Ascending aorta (tissue), 2 donors: ENCODE results near the gene CCR4. TPM values are rescaled to one million over a fixed set of nuclear protein-coding genes. Genes with fewer than 3 reads are reported as not detected.

Experiments used
- DNase-seq, 2 donors: peaks; one replicate each; pipeline ENCODE4 v3.0.0-alpha.2; 2019; ENCODE audit warnings: low spot score in 2 of 2
- H3K27ac ChIP-seq, 2 donors: fragments of 200-600 bp; sonication (generic); one replicate each; pipeline ENCODE4 v1.5.1; 2016 to 2017; ENCODE audit warnings: mild to moderate bottlenecking in 1 of 2
- H3K27me3 ChIP-seq: fragments of 200-600 bp; sonication (generic); one replicate; pipeline ENCODE4 v1.5.1; 2017
- H3K36me3 ChIP-seq, 2 donors: fragments of 200-600 bp; sonication (generic); one replicate each; pipeline ENCODE4 v1.5.1; 2016
- H3K4me1 ChIP-seq, 2 donors: fragments of 200-600 bp; sonication (generic); one replicate each; pipeline ENCODE4 v1.5.1; 2016 to 2017; ENCODE audit warnings: mild to moderate bottlenecking in 1 of 2
- H3K4me3 ChIP-seq, 2 donors: fragments of 200-600 bp; sonication (generic); one replicate each; pipeline ENCODE4 v1.5.1; 2016 to 2017; ENCODE audit warnings: mild to moderate bottlenecking in 1 of 2
- H3K9me3 ChIP-seq, 2 donors: fragments of 200-600 bp; sonication (generic); one replicate each; pipeline ENCODE4 v1.5.1; 2016
- intact Hi-C: fragments of 100-400 bp; cut with DNase I; formaldehyde crosslinking; loops from one replicate; pipeline ENCODE4 v1.15.1; 2023
- total RNA-seq: library from RNA; depleted of rRNA; stranded (reverse); fragments of >200 nt; gene quantifications from one replicate; pipeline ENCODE4 v1.1.0, GENCODE V29; 2016
- TF ChIP-seq, protein P1 (sequence below), 3 experiments: fragments of 200-600 bp in 2 of 3; fragments of 450-650 bp in 1 of 3; sonication (generic) in 2 of 3; IDR thresholded peaks; one replicate each; pipeline ENCODE4 v1.5.1; 2016 to 2019; ENCODE audit warnings: antibody characterized with exemption in 3 of 3, mild to moderate bottlenecking in 1 of 3, moderate library complexity in 1 of 3

Gene CCR4
- total RNA-seq, 1 donor from 2014 or later: 3.1 TPM

DNA sequence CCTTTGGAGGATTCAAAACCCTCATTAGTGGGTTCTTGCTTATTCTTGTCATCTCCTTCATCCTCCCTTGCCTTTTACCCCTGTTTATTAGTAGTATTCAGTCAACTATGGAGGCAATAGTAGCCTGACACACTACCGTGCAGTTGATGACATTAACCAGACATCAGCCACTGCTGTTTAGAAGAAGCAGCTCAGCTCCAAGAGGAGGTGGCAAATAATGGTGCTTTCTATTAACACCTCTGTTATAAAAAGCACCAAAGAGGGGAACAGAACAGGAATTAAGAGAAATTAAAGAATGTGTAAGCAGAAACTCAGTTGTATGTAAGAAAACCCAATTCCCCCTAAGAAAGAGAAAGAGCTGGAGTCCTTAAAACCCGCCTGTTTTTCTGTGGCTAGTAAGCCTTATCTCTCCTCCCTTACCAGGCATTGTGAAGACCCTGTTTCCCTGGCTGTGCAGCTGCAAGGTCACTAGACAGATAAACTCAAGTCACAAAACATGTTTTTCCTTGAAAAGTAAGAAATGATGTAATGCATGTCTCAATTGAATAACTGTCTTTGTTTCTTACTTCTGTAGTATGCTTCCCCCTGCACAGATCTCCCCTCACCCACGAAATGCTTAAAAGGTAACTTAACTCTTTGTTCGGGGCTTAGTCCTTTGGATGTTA, 21.2 kb downstream of the CCR4 start:
- no peaks in the 10 kb centered on the region for H3K4me1 ChIP-seq
- no peaks in the 10 kb centered on the region for H3K9me3 ChIP-seq
- H3K27me3 ChIP-seq: no peaks in the 10 kb centered on the region
- TF ChIP-seq, protein P1, sequence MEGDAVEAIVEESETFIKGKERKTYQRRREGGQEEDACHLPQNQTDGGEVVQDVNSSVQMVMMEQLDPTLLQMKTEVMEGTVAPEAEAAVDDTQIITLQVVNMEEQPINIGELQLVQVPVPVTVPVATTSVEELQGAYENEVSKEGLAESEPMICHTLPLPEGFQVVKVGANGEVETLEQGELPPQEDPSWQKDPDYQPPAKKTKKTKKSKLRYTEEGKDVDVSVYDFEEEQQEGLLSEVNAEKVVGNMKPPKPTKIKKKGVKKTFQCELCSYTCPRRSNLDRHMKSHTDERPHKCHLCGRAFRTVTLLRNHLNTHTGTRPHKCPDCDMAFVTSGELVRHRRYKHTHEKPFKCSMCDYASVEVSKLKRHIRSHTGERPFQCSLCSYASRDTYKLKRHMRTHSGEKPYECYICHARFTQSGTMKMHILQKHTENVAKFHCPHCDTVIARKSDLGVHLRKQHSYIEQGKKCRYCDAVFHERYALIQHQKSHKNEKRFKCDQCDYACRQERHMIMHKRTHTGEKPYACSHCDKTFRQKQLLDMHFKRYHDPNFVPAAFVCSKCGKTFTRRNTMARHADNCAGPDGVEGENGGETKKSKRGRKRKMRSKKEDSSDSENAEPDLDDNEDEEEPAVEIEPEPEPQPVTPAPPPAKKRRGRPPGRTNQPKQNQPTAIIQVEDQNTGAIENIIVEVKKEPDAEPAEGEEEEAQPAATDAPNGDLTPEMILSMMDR (IDR thresholded peaks at IDR 0.05): no peak
- DNase-seq: no peak
- no peak overlapping the region for H3K27ac ChIP-seq
- H3K36me3 ChIP-seq: no peaks in the 10 kb centered on the region
- H3K4me3 ChIP-seq: no peak overlapping the region
- intact Hi-C loops: no loop called here

DNA sequence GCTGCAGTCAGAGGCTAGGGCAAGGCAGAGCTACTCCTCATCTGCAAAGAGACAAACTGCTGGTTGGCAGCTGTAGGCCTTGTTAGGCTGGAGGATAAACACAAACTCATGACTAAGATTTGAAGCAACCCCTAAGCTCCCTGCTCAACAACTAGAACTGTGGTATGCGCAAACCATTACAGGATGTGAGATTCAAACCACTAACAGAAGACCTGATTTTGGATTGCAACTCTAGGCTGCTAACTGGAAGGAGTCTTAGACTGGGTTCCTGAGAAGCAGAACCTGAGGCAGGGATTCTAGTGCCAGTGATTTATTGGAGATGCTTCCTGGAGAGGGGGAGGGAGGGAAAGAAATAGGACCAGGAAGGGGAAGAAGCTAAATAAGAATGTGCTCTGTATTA, 22.5 kb downstream of the CCR4 start:
- Histone ChIP-seq H3K27me3 (no peaks in the 10 kb centered on the region), H3K4me1 (no peaks in the 10 kb centered on the region), H3K4me3 (no peak overlapping the region), H3K27ac (no peak overlapping the region), H3K9me3 (no peaks in the 10 kb centered on the region), H3K36me3 (no peaks in the 10 kb centered on the region)
- no peak for DNase-seq
- TF ChIP-seq, protein P1 (IDR thresholded peaks at IDR 0.05): no peak
- intact Hi-C loops: no loop called here

DNA sequence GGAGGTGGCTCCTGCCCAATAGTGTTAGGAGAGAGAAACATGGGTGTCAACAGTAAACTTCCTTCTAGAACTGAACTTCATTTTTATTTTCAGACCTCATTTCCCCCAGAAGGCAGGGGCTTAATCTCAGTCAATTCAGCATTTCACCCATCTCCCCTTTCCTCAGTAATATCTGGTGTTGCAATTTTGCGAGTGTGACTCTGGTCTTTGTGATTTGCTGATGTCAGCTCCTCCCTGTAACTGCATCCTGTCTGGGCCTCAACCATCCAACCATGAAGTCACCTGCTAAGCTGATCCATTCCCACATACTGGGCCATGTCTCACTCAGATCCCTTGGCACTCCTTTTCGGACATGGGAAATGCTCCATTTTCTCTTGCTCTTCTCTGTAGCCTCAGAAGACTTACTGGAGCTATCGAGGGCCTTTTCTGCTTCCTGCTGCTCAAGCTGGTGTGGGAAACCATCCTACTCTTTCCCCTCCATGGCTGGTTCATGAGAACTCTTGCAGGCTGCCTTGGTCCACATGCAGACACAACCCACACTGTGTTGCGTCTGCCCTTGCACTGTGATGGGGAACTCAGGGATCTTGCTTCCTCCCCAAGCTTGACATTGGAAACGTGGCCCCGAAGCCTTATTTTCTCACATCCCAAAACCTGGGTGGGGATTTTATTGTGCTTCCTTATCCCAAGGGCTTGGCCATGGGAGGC, 24.6 kb downstream of the CCR4 start:
- Histone ChIP-seq H3K27ac (no peak overlapping the region), H3K27me3 (no peaks in the 10 kb centered on the region), H3K4me3 (no peak overlapping the region), H3K4me1 (no peaks in the 10 kb centered on the region), H3K9me3 (no peaks in the 10 kb centered on the region), H3K36me3 (no peaks in the 10 kb centered on the region)
- no peak for DNase-seq
- intact Hi-C loops: no loop called here
- TF ChIP-seq, protein P1 (IDR thresholded peaks at IDR 0.05): no peak

DNA sequence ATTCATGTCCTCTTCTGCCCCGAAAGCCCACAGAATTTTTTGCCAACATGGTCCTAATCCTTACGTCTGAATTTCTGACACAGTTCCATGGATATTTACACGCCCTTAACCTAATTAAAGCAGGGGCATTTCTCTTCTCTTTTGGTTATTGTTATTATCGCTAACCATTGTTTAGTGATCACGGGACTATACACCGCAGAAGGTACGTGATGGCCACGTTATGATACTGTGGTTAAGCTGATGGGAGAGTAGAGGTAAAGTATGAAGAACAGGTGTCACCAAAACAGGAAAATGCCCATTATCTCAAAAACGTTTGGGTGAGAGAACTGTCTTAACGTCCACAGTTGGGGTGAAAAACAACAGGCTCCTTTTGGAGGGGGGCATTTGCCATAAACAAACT, 26.4 kb downstream of the CCR4 start:
- H3K4me1 ChIP-seq: no peaks in the 10 kb centered on the region
- H3K4me3 ChIP-seq: no peak overlapping the region

DNA sequence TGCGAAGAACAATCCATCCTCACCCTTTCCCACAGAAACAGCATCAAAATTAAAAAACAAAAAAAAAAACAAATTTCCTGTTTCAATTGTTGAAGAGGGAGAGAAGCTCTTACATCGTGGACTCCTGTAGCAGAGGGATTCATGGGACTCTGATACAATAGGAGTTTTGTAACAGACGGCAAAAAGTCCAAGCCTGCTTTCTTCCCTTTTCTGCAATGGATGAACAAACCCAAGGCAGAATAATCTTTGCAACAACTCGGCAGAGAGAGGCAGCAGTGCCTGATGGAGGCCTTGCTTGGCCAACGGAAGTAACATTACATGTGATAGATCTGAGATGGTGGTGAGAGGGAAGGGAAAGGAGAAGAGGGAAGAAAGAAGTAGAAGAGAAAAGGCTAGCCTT, 26.9 kb downstream of the CCR4 start:
- Histone ChIP-seq H3K4me3 (no peak overlapping the region), H3K4me1 (no peaks in the 10 kb centered on the region), H3K36me3 (no peaks in the 10 kb centered on the region), H3K9me3 (no peaks in the 10 kb centered on the region), H3K27me3 (no peaks in the 10 kb centered on the region), H3K27ac (no peak overlapping the region)
- intact Hi-C loops: no loop called here
- no peak for DNase-seq
- TF ChIP-seq, protein P1 (IDR thresholded peaks at IDR 0.05): no peak

More for the DNA sequence above, 26.4 kb downstream of the CCR4 start:
- TF ChIP-seq, protein P1 (IDR thresholded peaks at IDR 0.05): no peak
- no peaks in the 10 kb centered on the region for H3K27me3 ChIP-seq
- intact Hi-C loops: no loop called here
- no peaks in the 10 kb centered on the region for H3K9me3 ChIP-seq
- no peak for DNase-seq
- H3K27ac ChIP-seq: no peak overlapping the region
- no peaks in the 10 kb centered on the region for H3K36me3 ChIP-seq
